Measurements from ENCODE around the gene ADGRB2. TPM values are rescaled to one million over a fixed set of nuclear protein-coding genes. Genes with fewer than 3 reads are reported as not detected.

ADGRB2 gene
- total RNA-seq, 2 experiments from 2014 or later = 4.0 to 11.4 TPM

DNA sequence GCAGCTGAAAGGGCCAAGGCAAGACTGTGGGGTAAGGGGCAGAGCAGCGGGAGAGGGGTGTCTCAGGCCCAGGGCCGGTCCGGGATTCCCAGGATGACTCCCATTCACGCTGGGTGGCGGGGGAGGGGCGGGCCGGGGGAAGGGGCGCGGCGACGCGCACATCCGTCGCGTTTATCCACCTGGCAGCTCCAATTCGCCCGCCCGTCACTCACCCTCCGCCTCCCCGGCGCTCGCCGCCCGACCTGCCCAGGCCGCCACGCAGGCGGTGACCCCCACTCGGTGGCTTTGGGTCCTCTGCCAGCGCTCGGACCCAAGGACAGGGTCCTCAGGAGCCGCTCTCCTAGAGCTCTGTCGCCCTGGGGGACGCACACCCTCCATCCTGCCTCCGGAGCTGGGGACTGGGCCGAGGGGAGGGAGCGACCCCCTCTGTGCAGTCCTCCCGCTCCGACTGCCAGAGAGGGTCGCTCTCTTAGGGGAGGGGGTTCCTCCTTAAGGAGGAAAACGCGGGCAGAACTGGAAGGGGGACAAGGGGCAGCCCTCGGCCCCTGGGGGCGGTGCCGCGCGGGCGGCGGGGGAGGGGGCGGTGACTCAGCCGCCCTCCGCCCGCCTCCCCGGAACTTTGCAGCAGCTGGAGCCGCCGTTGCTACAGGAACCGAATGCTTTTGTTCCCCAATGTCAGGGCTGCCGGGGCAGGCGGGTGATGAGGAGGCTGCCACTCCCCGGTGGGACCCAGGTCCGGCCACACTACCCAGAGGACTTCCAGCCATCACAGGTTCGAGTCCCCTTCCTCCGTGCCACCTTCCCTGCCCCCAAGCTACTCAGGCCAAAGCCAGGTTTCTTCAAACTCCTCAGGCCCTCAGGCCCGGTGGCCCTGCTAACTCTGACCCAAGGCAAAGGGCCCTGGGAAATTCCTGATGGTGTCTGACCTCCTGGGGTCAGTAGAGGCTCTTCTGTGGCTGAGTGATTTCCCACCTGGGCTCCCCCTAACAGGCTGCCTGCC lies 3.4 kb downstream of the ADGRB2 start:
- no peaks in the 10 kb centered on the region for H3K79me2 ChIP-seq (ENCODE audit: insufficient read depth, low read depth, low read length)
- no peaks in the 10 kb centered on the region for H3K36me3 ChIP-seq (ENCODE audit: insufficient read depth, low read length)
- no peaks in the 10 kb centered on the region for H4K20me1 ChIP-seq (ENCODE audit: insufficient read depth, low read length)
- DNase-seq (ENCODE audit: low spot score) = peak; percentile 66
- BruUV-seq (replicated peaks) = no TSS peak
- ChIA-PET POLR2A (no interaction called here), CTCF (ENCODE audit: unreplicated experiment) (interaction anchor here (2.5 kb wide), 1 partner anchor 28 kb away, joined by 8 read pairs; no protein-coding TSS in a partner anchor)
- no peak overlapping the region for H3K27ac ChIP-seq (ENCODE audit: low read depth, low read length, poor library complexity, severe bottlenecking)
- intact Hi-C loops (cut with micrococcal nuclease; ENCODE audit: unreplicated experiment) = no loop called here
- H3K4me2 ChIP-seq (ENCODE audit: low read length) = peak overlapping the region; percentile 76
- no peaks in the 10 kb centered on the region for H3K9me2 ChIP-seq (ENCODE audit: insufficient read depth, low read length)
- peak overlapping the region; percentile 59 for H3K4me3 ChIP-seq (ENCODE audit: low read depth, low read length, poor library complexity, severe bottlenecking)
- H3K4me1 ChIP-seq (ENCODE audit: insufficient read depth, low read length, poor library complexity, severe bottlenecking) = peaks cover 51% of the 10 kb centered on the region
- peak overlapping the region; percentile 74 for H2AFZ ChIP-seq (ENCODE audit: low read length)
- H3K9me3 ChIP-seq (ENCODE audit: low read length) = no peaks in the 10 kb centered on the region
- no peak for TF ChIP-seq CTCF (conservative IDR thresholded peaks at IDR 0.05; ENCODE audit: low read length)
- no peak for TF ChIP-seq EZH2phosphoT487 (IDR thresholded peaks at IDR 0.05; ENCODE audit: borderline replicate concordance, low read depth, low read length)

- Histone ChIP-seq H3K4me2 (ENCODE audit: low read length) (no peak overlapping the region), H3K4me3 (ENCODE audit: low read depth, low read length, poor library complexity, severe bottlenecking) (no peak overlapping the region), H3K36me3 (ENCODE audit: insufficient read depth, low read length) (no peaks in the 10 kb centered on the region), H3K4me1 (ENCODE audit: insufficient read depth, low read length, poor library complexity, severe bottlenecking) (peaks cover 38% of the 10 kb centered on the region), H3K79me2 (ENCODE audit: insufficient read depth, low read depth, low read length) (no peaks in the 10 kb centered on the region), H2AFZ (ENCODE audit: low read length) (no peak overlapping the region), H4K20me1 (ENCODE audit: insufficient read depth, low read length) (no peaks in the 10 kb centered on the region), H3K9me2 (ENCODE audit: insufficient read depth, low read length) (no peaks in the 10 kb centered on the region), H3K9me3 (ENCODE audit: low read length) (no peaks in the 10 kb centered on the region), H3K27ac (ENCODE audit: low read depth, low read length, poor library complexity, severe bottlenecking) (no peak overlapping the region)
- no peak for TF ChIP-seq EZH2phosphoT487 (IDR thresholded peaks at IDR 0.05; ENCODE audit: borderline replicate concordance, low read depth, low read length)
- TF ChIP-seq CTCF (conservative IDR thresholded peaks at IDR 0.05; ENCODE audit: low read length) = no peak
- ChIA-PET CTCF (ENCODE audit: unreplicated experiment) (interaction anchor here (2.5 kb wide), 1 partner anchor 30 kb away, joined by 8 read pairs; no protein-coding TSS in a partner anchor), POLR2A (no interaction called here)
- intact Hi-C loops (cut with micrococcal nuclease; ENCODE audit: unreplicated experiment) = no loop called here
- DNase-seq (ENCODE audit: low spot score) = no peak
- BruUV-seq (replicated peaks) = no TSS peak
Observed at GRCh38 chr1:31759298-31760023, 4.7 kb downstream of the ADGRB2 start.

All from OCI-LY7 (cell line).